ENCODE data around the gene RUNDC3A. TPM values are rescaled to one million over a fixed set of nuclear protein-coding genes. Genes with fewer than 3 reads are reported as not detected.

Gene RUNDC3A
- total RNA-seq, 1 experiment from 2014 or later, result 0.29 TPM

GRCh38 chr17:44352828-44353671 is 44.6 kb downstream of the RUNDC3A start:
- no peaks in the 10 kb centered on the region for H3K9me2 ChIP-seq (replicated peaks; ENCODE audit: low read length)
- no peak overlapping the region for H3K4me3 ChIP-seq (ENCODE audit: low read length)
- BruUV-seq (replicated peaks), result no TSS peak
- H2AFZ ChIP-seq (ENCODE audit: low read length), result no peak overlapping the region
- H3K27ac ChIP-seq (ENCODE audit: low read length), result no peak overlapping the region
- ATAC-seq (no peak), DNase-seq (no peak)
- no peaks in the 10 kb centered on the region for H3K27me3 ChIP-seq (ENCODE audit: low read length)
- no peaks in the 10 kb centered on the region for H3K4me1 ChIP-seq (ENCODE audit: insufficient read depth, low read length)
- H3K36me3 ChIP-seq (ENCODE audit: low read depth, low read length), result peaks cover 13% of the 10 kb centered on the region; the same call in 1 of the 2 replicates
- no peak overlapping the region for H3K9ac ChIP-seq (ENCODE audit: low read length)
- H3K79me2 ChIP-seq (ENCODE audit: low read length), result no peaks in the 10 kb centered on the region
- no peak overlapping the region for H3K4me2 ChIP-seq (ENCODE audit: low read length)
- H3K9me3 ChIP-seq (ENCODE audit: low read length), result no peaks in the 10 kb centered on the region
- no peaks in the 10 kb centered on the region for H3F3A ChIP-seq (ENCODE audit: low read length, unreplicated experiment)
- ChIA-PET CTCF (no interaction called here), POLR2A (ENCODE audit: unreplicated experiment) (interaction anchor here (0.5 kb wide), 1 partner anchor 334 kb away, joined by 3 read pairs; no protein-coding TSS in a partner anchor)
- H4K20me1 ChIP-seq (ENCODE audit: low read length), result no peaks in the 10 kb centered on the region
- TF ChIP-seq, protein P1, sequence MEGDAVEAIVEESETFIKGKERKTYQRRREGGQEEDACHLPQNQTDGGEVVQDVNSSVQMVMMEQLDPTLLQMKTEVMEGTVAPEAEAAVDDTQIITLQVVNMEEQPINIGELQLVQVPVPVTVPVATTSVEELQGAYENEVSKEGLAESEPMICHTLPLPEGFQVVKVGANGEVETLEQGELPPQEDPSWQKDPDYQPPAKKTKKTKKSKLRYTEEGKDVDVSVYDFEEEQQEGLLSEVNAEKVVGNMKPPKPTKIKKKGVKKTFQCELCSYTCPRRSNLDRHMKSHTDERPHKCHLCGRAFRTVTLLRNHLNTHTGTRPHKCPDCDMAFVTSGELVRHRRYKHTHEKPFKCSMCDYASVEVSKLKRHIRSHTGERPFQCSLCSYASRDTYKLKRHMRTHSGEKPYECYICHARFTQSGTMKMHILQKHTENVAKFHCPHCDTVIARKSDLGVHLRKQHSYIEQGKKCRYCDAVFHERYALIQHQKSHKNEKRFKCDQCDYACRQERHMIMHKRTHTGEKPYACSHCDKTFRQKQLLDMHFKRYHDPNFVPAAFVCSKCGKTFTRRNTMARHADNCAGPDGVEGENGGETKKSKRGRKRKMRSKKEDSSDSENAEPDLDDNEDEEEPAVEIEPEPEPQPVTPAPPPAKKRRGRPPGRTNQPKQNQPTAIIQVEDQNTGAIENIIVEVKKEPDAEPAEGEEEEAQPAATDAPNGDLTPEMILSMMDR (conservative IDR thresholded peaks at IDR 0.05; ENCODE audit: low read depth, low read length), result no peak
- no peak for TF ChIP-seq EZH2phosphoT487 (IDR thresholded peaks at IDR 0.05; ENCODE audit: borderline replicate concordance, low read length)
- no peak for TF ChIP-seq EZH2 (IDR thresholded peaks at IDR 0.05; ENCODE audit: low read length, unreplicated experiment)
- intact Hi-C loops (cut with micrococcal nuclease), result no loop called here

DNA sequence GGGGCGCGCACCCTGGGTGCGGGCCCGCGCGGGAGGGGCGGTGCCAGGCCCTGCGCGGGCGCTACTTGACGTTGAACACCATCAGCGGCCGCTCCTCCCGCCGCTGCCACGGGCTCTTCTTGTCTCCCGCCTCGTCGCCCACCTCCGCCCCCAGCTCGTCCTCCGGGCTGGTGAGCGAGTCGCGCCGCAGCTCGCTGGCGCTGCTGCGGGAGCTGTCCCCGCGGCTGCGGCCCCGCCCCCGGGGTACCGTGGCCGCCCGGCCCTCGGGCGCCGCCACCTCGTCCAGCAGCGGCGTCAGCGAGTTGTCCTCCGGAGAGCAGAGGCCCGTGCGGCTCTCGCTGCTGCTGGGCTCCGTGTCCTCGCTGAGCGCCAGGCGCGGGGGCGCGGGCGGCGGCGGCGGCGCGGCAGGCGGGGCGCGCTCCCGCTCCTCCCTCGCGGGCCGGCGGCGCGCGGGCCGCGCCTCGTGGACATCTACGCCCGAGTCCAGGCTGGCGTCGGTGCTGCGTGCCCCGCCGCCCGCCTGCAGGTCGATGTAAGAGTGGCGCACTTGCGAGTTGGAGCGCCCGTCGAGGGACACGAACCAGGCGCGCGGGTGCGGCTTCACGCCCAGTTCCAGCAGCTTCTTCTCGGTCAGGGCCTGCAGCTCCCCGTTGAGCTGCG is 45.4 kb downstream of the RUNDC3A start:
- Histone ChIP-seq H3K36me3 (ENCODE audit: low read depth, low read length) (peaks cover 13% of the 10 kb centered on the region; the same call in 1 of the 2 replicates), H3K27ac (ENCODE audit: low read length) (no peak overlapping the region), H3K79me2 (ENCODE audit: low read length) (no peaks in the 10 kb centered on the region), H2AFZ (ENCODE audit: low read length) (no peak overlapping the region), H3K27me3 (ENCODE audit: low read length) (no peaks in the 10 kb centered on the region), H3K9ac (ENCODE audit: low read length) (no peak overlapping the region), H3K4me2 (ENCODE audit: low read length) (no peak overlapping the region), H3K4me1 (ENCODE audit: insufficient read depth, low read length) (no peaks in the 10 kb centered on the region), H4K20me1 (ENCODE audit: low read length) (no peaks in the 10 kb centered on the region), H3K4me3 (ENCODE audit: low read length) (no peak overlapping the region), H3K9me2 (replicated peaks; ENCODE audit: low read length) (no peaks in the 10 kb centered on the region), H3F3A (ENCODE audit: low read length, unreplicated experiment) (no peaks in the 10 kb centered on the region), H3K9me3 (ENCODE audit: low read length) (no peaks in the 10 kb centered on the region)
- ChIA-PET POLR2A (ENCODE audit: unreplicated experiment) (interaction anchor here (0.7 kb wide), 1 partner anchor 409 kb away, joined by 4 read pairs; no protein-coding TSS in a partner anchor), CTCF (no interaction called here)
- DNase-seq (no peak), ATAC-seq (peak; percentile 16; the same call in 1 of the 2 replicates)
- TF ChIP-seq, protein P1 (conservative IDR thresholded peaks at IDR 0.05; ENCODE audit: low read depth, low read length), result no peak
- intact Hi-C loops (cut with micrococcal nuclease), result no loop called here
- no TSS peak for BruUV-seq (replicated peaks)

Measured in PC-3 (cell line).